ENCODE results near the gene PTGR2. TPM values are rescaled to one million over a fixed set of nuclear protein-coding genes. Genes with fewer than 3 reads are reported as not detected.

Gene PTGR2
- total RNA-seq (2021; ENCODE audit: unreplicated experiment) = 17.1 TPM
- 8.1 TPM for polyA plus RNA-seq (2012; ENCODE audit: insufficient read length)
- percentile 76 among the genes with signal in this experiment for Bru-seq, nascent RNA
- percentile 91 among the genes with signal in this experiment for BruChase-seq, experiment 1, labeled RNA remaining after a 2-hour chase
- BruChase-seq, experiment 2, labeled RNA remaining after a 6-hour chase = percentile 91 among the genes with signal in this experiment
- long read RNA-seq, transcript PTGR2-205 (10 exons, 3,851 nt) = minor isoform, 5 of 28 reads
- long read RNA-seq, transcript PTGR2-204 (10 exons, 2,543 nt) = major isoform, 13 of 28 reads
- long read RNA-seq, partial matches to known transcripts = 1 of 28 reads
- long read RNA-seq, other reads (novel, unspliced or antisense) = 7 of 28 reads

DNA sequence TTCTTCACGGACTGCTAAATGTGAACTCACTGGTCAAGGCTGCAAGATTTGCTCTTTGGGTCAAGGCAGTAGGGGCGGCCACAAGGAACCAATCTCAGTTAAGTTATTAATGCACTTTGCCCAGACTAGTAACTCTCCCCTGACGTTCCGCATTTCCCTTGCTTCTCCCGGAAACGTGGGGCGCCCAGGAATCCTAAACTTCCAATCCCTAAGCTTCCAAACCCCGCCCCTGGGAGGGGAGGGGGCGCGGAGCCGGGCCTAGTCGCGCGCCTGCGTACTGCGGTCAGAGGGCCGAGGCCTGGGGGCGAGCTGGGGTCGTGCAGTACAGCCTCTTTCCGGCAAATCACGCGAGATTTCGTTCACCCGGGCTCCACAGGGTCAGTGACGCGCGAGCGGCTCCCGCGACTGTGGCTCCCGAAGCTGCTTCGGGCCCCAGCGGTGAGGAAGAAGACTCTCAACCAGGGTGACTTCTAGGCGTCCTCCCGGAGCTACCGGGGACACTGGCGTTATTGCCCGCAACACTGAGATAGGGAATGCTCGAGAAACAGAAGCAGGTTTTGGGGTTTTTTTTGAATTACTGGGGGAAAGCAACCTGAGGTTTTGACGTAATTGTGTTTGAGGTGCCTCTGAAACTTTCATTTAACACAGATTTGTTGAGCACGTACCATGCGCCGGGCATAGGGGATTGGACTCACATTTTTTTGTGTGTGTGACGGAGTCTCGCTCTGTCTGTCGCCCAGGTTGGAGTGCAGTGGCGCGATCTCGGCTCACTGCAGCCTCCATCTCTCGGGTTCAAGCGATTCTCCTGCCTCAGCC, at the start of gene PTGR2:
Gene PTGR2 (plus strand): TSS at position 265 of the 816 bp plus-strand sequence. CDS start 7,032 bp downstream, outside the sequence.
- Histone ChIP-seq H3K27ac (ENCODE audit: low read length) (peak within 1 kb of the TSS; percentile 97), H3K4me1 (ENCODE audit: control insufficient read depth, insufficient read depth, low read length) (peaks cover 11% of the 10 kb centered on the region), H3K27me3 (ENCODE audit: control insufficient read depth, insufficient read depth, low read length) (no peaks in the 10 kb centered on the region), H3K4me3 (ENCODE audit: low read depth in 2 of 2, low read length in 2 of 2) (peak within 1 kb of the TSS; percentile 67 to 73), H3K36me3 (ENCODE audit: control insufficient read depth, insufficient read depth, low read length) (peaks cover 2% of the 10 kb centered on the region), H3K9me3 (ENCODE audit: control insufficient read depth, insufficient read depth, low read depth, low read length) (no peaks in the 10 kb centered on the region)
- ChIA-PET POLR2A (interaction anchor here (1.1 to 1.2 kb wide), 2 partner anchors 20 to 92 kb away, joined by 3 to 4 read pairs; a partner anchor contains a TSS), CTCF (no interaction called here)
- DNase-seq (ENCODE audit: low read depth, low spot score) (peak; percentile 81), ATAC-seq (peak; percentile 94)
- TSS peak; percentile 92 for BruUV-seq (replicated peaks)
- intact Hi-C loops (cut with micrococcal nuclease; ENCODE audit: unreplicated experiment) = no loop called here
- TF ChIP-seq CTCF (IDR thresholded peaks at IDR 0.05) (no peak), TCF7L2 (IDR thresholded peaks at IDR 0.05; ENCODE audit: low read depth, low read length) (no peak), POLR2AphosphoS5 (IDR thresholded peaks at IDR 0.05; ENCODE audit: low read depth, low read length) (peak; percentile 70)
- in situ Hi-C loops (cut with HindIII; ENCODE audit: low pct_unique_long_range_greater_than_20kb, low sequenced_read_pairs) = no loop called here

DNA sequence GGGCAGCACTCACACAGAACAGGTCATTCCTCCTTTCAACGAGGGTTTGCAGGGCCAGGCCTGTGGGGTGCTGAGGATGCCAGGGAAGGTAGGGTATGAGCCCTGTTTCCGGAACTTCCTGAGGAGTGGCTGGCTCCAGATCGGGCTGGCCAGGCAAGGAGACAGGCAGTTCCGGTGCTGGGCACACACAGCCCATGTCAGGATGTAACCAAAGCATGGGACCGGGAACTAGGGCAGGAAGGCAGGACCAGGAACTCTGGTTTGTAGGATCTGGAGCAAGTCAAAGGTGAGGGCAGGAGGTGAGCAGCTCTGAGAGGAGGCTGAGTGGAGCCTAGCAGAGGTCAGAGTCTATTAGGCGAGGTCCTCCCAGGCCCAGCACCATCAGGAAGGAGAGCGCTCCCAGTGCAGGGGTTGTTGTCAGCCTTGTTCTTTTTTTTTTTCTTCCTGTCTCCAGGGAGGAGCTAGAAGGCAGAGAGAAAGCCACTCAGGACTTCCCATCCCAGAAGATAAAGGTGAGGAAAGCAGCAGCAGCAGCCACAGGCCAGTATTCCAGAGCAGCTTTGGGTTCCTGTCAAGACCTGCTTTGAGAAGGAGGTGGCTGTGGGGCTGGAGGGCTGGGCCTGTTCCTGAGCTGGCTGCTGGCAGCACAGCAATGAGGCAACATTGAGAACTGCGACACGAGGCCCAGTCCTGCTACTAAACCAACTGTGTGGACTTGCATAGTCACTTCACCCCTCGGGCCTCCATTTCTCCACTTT, 49.0 kb upstream of the PTGR2 start:
- ATAC-seq = peak; percentile 60; the same call in 1 of the 2 replicates
- Histone ChIP-seq H3K36me3 (ENCODE audit: control insufficient read depth, insufficient read depth, low read length) (no peaks in the 10 kb centered on the region), H3K9me3 (ENCODE audit: control insufficient read depth, insufficient read depth, low read depth, low read length) (no peaks in the 10 kb centered on the region), H3K4me1 (ENCODE audit: control insufficient read depth, insufficient read depth, low read length) (peaks cover 2% of the 10 kb centered on the region; the same call in 1 of the 2 replicates), H3K27ac (ENCODE audit: low read length) (peak overlapping the region; percentile 25; the same call in 1 of the 2 replicates), H3K4me3 (ENCODE audit: low read depth in 2 of 2, low read length in 2 of 2) (no peak overlapping the region), H3K27me3 (ENCODE audit: control insufficient read depth, insufficient read depth, low read length) (no peaks in the 10 kb centered on the region)
- in situ Hi-C loops (cut with HindIII; ENCODE audit: low pct_unique_long_range_greater_than_20kb, low sequenced_read_pairs) (no loop called here), intact Hi-C loops (cut with micrococcal nuclease; ENCODE audit: unreplicated experiment) (no loop called here)
- POLR2A ChIA-PET = interaction anchor here (0.6 to 0.7 kb wide), 2 partner anchors 233 to 550 kb away, joined by 5 to 7 read pairs; no protein-coding TSS in a partner anchor
- TF ChIP-seq, protein P1, sequence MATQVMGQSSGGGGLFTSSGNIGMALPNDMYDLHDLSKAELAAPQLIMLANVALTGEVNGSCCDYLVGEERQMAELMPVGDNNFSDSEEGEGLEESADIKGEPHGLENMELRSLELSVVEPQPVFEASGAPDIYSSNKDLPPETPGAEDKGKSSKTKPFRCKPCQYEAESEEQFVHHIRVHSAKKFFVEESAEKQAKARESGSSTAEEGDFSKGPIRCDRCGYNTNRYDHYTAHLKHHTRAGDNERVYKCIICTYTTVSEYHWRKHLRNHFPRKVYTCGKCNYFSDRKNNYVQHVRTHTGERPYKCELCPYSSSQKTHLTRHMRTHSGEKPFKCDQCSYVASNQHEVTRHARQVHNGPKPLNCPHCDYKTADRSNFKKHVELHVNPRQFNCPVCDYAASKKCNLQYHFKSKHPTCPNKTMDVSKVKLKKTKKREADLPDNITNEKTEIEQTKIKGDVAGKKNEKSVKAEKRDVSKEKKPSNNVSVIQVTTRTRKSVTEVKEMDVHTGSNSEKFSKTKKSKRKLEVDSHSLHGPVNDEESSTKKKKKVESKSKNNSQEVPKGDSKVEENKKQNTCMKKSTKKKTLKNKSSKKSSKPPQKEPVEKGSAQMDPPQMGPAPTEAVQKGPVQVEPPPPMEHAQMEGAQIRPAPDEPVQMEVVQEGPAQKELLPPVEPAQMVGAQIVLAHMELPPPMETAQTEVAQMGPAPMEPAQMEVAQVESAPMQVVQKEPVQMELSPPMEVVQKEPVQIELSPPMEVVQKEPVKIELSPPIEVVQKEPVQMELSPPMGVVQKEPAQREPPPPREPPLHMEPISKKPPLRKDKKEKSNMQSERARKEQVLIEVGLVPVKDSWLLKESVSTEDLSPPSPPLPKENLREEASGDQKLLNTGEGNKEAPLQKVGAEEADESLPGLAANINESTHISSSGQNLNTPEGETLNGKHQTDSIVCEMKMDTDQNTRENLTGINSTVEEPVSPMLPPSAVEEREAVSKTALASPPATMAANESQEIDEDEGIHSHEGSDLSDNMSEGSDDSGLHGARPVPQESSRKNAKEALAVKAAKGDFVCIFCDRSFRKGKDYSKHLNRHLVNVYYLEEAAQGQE (IDR thresholded peaks at IDR 0.05; ENCODE audit: insufficient read depth in 1 of 2, low read depth in 2 of 2, low read length in 1 of 2) = no peak
- TF ChIP-seq SIN3A (IDR thresholded peaks at IDR 0.05; ENCODE audit: borderline replicate concordance, insufficient read depth, low read depth, low read length) (no peak), POLR2AphosphoS5 (IDR thresholded peaks at IDR 0.05; ENCODE audit: low read depth, low read length) (no peak), CTCF (IDR thresholded peaks at IDR 0.05) (no peak), TCF7L2 (IDR thresholded peaks at IDR 0.05; ENCODE audit: low read depth, low read length) (no peak)
- CTCF ChIA-PET = no interaction called here
- no peak for DNase-seq (ENCODE audit: low read depth, low spot score)
- no TSS peak for BruUV-seq (replicated peaks)
